Chondrocyte (in vitro differentiated cells): ENCODE data around the gene MYO15B. TPM values are rescaled to one million over a fixed set of nuclear protein-coding genes. Genes with fewer than 3 reads are reported as not detected.
"Not testable (repeated sequence)": the region's sequence is repeated elsewhere in the genome, so short reads cannot be mapped to it uniquely, and the experiment has no call there.

Experiments
- DNase-seq: peaks from one replicate; pipeline ENCODE4 v3.0.0; 2021; ENCODE audit warnings: mixed read lengths, low spot score
- H3K27ac Mint-ChIP-seq: one replicate; pipeline ENCODE4 v1.8.0; 2021; ENCODE audit warnings: mild to moderate bottlenecking, moderate library complexity, mixed read lengths; ENCODE audit not compliant: unreplicated experiment
- H3K27me3 Mint-ChIP-seq: 2 replicates; pipeline ENCODE4 v1.8.0; 2021; ENCODE audit warnings: low read depth, mixed read lengths
- H3K36me3 Mint-ChIP-seq: 2 replicates; pipeline ENCODE4 v1.8.0; 2021; ENCODE audit warnings: low read depth, mixed read lengths
- H3K4me1 Mint-ChIP-seq: 2 replicates; pipeline ENCODE4 v1.8.0; 2021; ENCODE audit warnings: low read depth, mild to moderate bottlenecking, mixed read lengths
- H3K4me3 Mint-ChIP-seq: one replicate; pipeline ENCODE4 v1.8.0; 2021; ENCODE audit warnings: mild to moderate bottlenecking, moderate library complexity, mixed read lengths; ENCODE audit not compliant: unreplicated experiment
- H3K9me3 Mint-ChIP-seq: 2 replicates; pipeline ENCODE4 v1.8.0; 2021; ENCODE audit warnings: low read depth, mixed read lengths
- CTCF ChIP-seq: fragments of 200-600 bp; sonication (generic); IDR thresholded peaks from 2 replicates; pipeline ENCODE4 v1.5.0; 2021; ENCODE audit warnings: antibody characterized with exemption, mild to moderate bottlenecking, moderate library complexity
- total RNA-seq: library from RNA; stranded (reverse); gene quantifications from 3 replicates; pipeline ENCODE4 v1.2.1, GENCODE V29; 2021

Gene MYO15B
- total RNA-seq, 1 donor from 2014 or later = 16.0 TPM

GRCh38 chr17:75576661-75577060, 10.9 kb upstream of the MYO15B start:
- Mint-ChIP-seq H3K27ac (no peak overlapping the region), H3K4me1 (no peaks in the 10 kb centered on the region), H3K36me3 (peaks cover 2% of the 10 kb centered on the region), H3K4me3 (no peak overlapping the region), H3K9me3 (peaks cover 3% of the 10 kb centered on the region), H3K27me3 (peaks cover 2% of the 10 kb centered on the region)
- DNase-seq = no peak
- no peak for TF ChIP-seq CTCF

GRCh38 chr17:75581121-75581725, 6.4 kb upstream of the MYO15B start:
- not testable (repeated sequence) for H3K27me3 Mint-ChIP-seq, H3K36me3 Mint-ChIP-seq, DNase-seq, H3K4me3 Mint-ChIP-seq, H3K27ac Mint-ChIP-seq, H3K9me3 Mint-ChIP-seq, H3K4me1 Mint-ChIP-seq

DNA sequence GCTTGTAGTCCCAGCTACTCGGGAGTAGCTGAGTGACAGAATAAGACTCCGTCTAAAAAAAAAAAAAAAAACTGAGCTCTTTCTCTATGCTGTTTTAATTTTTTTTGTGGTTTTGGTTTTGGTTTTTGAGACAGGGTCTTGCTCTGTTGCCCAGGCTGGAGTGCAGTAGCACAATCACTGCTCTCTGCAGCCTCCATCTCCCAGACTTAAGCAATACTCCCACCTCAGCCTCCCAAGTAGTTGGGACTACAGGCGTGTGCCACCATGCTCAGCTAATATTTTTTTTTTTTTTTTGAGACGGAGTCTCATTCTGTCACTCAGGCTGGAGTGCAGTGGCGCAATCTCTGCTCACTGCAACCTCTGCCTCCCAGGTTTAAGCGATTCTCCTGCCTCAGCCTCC, 4.4 kb upstream of the MYO15B start:
- not testable (repeated sequence) for H3K27me3 Mint-ChIP-seq, H3K36me3 Mint-ChIP-seq, H3K27ac Mint-ChIP-seq, H3K9me3 Mint-ChIP-seq, H3K4me3 Mint-ChIP-seq, DNase-seq, H3K4me1 Mint-ChIP-seq

GRCh38 chr17:75584849-75585175, 2.8 kb upstream of the MYO15B start:
- no peak for DNase-seq
- H3K36me3 Mint-ChIP-seq = peaks cover 2% of the 10 kb centered on the region
- no peak for TF ChIP-seq CTCF
- peaks cover 9% of the 10 kb centered on the region for H3K9me3 Mint-ChIP-seq
- H3K4me3 Mint-ChIP-seq = no peak overlapping the region
- peaks cover 2% of the 10 kb centered on the region for H3K27me3 Mint-ChIP-seq
- H3K4me1 Mint-ChIP-seq = no peaks in the 10 kb centered on the region
- no peak overlapping the region for H3K27ac Mint-ChIP-seq

GRCh38 chr17:75588596-75589011, 1.0 kb downstream of the MYO15B start:
- Mint-ChIP-seq H3K36me3 (peaks cover 2% of the 10 kb centered on the region), H3K4me3 (peak overlapping the region; percentile 47), H3K27ac (no peak overlapping the region), H3K9me3 (peaks cover 6% of the 10 kb centered on the region), H3K4me1 (no peaks in the 10 kb centered on the region), H3K27me3 (no peaks in the 10 kb centered on the region)
- no peak for TF ChIP-seq CTCF
- DNase-seq = no peak

DNA sequence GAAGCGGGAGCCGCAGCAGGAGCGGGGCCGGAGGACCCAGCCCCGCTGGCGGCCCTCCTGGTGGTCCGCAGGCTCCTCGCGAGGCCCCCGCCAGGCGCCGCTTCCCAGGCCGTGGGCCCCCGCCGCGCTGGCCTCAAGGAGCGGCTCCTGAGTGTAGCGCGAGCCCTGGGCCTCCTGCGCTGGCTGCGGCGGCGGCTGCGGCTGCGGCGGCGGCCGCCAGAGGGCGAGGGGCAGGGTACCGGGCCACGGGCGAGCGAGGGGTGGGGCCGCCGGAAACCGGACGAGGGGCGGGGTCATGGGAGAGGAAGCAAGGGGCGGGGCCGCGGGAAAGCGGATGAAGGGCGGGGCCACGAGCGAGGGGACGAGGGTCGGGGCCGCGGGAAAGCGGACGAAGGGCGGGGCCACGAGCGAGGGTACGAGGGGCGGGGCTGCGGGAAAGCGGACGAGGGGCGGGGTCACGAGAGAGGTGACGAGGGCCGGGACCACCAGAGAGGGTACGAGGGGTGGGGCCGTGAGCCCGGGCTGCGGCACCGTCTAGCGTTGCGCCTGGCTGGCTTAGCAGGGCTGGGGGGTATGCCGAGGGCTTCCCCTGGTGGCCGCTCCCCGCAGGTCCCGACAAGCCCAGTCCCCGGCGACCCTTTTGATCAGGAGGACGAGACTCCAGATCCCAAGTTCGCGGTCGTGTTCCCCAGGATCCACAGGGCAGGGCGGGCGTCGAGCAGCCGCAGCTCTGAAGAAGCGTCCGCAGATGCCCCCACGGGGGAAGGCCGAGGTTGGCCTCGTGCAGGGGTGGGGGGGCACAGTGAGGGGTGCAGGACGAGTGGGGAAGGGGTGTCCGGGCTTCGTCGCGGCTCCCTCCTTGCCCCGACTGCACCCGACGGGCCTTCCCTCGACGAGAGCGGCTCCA, 1.7 kb downstream of the MYO15B start:
- Mint-ChIP-seq H3K36me3 (peaks cover 2% of the 10 kb centered on the region), H3K27ac (no peak overlapping the region), H3K4me1 (no peaks in the 10 kb centered on the region), H3K9me3 (peaks cover 6% of the 10 kb centered on the region), H3K4me3 (peak overlapping the region; percentile 71), H3K27me3 (no peaks in the 10 kb centered on the region)
- no peak for DNase-seq
- peak; percentile 77 for TF ChIP-seq CTCF
